Astrocyte (in vitro differentiated cells and primary cell): ENCODE results near the gene STON2. TPM values are rescaled to one million over a fixed set of nuclear protein-coding genes. Genes with fewer than 3 reads are reported as not detected.

Experiments used
- DNase-seq: peaks from one replicate; pipeline ENCODE4 v3.0.0-alpha.2; 2010; ENCODE audit warnings: low read depth
- FAIRE-seq: peaks from 2 replicates; lab custom pipeline; 2011; peaks lifted over from hg19 to GRCh38; lab: Jason Lieb, UNC
- H2AFZ ChIP-seq: 2 replicates; pipeline ENCODE4 v1.6.0; 2012; ENCODE audit warnings: low read depth, low read length, inconsistent platforms
- H3K27ac ChIP-seq: 2 replicates; pipeline ENCODE4 v1.5.1; 2011; ENCODE audit warnings: low read depth, low read length, inconsistent platforms
- H3K27me3 ChIP-seq: 2 replicates; pipeline ENCODE4 v1.6.0; 2011; ENCODE audit warnings: low read length, inconsistent platforms; ENCODE audit not compliant: insufficient read depth
- H3K36me3 ChIP-seq: 2 replicates; pipeline ENCODE4 v1.5.1; 2011; ENCODE audit warnings: low read length, inconsistent platforms; ENCODE audit not compliant: insufficient read depth
- H3K4me1 ChIP-seq: 2 replicates; pipeline ENCODE4 v1.5.1; 2011; ENCODE audit warnings: low read length, inconsistent platforms; ENCODE audit not compliant: insufficient read depth
- H3K4me2 ChIP-seq: 2 replicates; pipeline ENCODE4 v1.6.0; 2012; ENCODE audit warnings: low read length, inconsistent platforms
- H3K4me3 ChIP-seq: 2 replicates; pipeline ENCODE4 v1.5.1; 2011; ENCODE audit warnings: low read depth, mild to moderate bottlenecking, low read length, inconsistent platforms; ENCODE audit not compliant: insufficient read depth
- H3K79me2 ChIP-seq: 2 replicates; pipeline ENCODE4 v1.6.0; 2012; ENCODE audit warnings: mild to moderate bottlenecking, low read length, inconsistent platforms; ENCODE audit not compliant: insufficient read depth
- H3K9ac ChIP-seq: 2 replicates; pipeline ENCODE4 v1.6.0; 2012; ENCODE audit warnings: mild to moderate bottlenecking, low read length, inconsistent platforms
- H3K9me3 ChIP-seq: 2 replicates; pipeline ENCODE4 v1.5.1; 2012; ENCODE audit warnings: low read depth, mild to moderate bottlenecking, low read length, inconsistent platforms; ENCODE audit not compliant: insufficient read depth
- H4K20me1 ChIP-seq: 2 replicates; pipeline ENCODE4 v1.6.0; 2012; ENCODE audit warnings: low read length, inconsistent platforms; ENCODE audit not compliant: insufficient read depth
- H3K27ac Mint-ChIP-seq: one replicate; pipeline ENCODE4 v1.8.0; 2021; ENCODE audit warnings: mild to moderate bottlenecking, mixed read lengths; ENCODE audit not compliant: unreplicated experiment
- H3K27me3 Mint-ChIP-seq: one replicate; pipeline ENCODE4 v1.8.0; 2021; ENCODE audit warnings: low read depth, mixed read lengths; ENCODE audit not compliant: unreplicated experiment
- H3K36me3 Mint-ChIP-seq: one replicate; pipeline ENCODE4 v1.8.0; 2021; ENCODE audit warnings: low read depth, mixed read lengths; ENCODE audit not compliant: unreplicated experiment
- H3K4me1 Mint-ChIP-seq: one replicate; pipeline ENCODE4 v1.8.0; 2021; ENCODE audit warnings: low read depth, mixed read lengths; ENCODE audit not compliant: unreplicated experiment
- H3K4me3 Mint-ChIP-seq: one replicate; pipeline ENCODE4 v1.8.0; 2021; ENCODE audit warnings: mild to moderate bottlenecking, moderate library complexity, mixed read lengths; ENCODE audit not compliant: unreplicated experiment
- H3K9me3 Mint-ChIP-seq: one replicate; pipeline ENCODE4 v1.8.0; 2021; ENCODE audit warnings: mild to moderate bottlenecking, mixed read lengths; ENCODE audit not compliant: unreplicated experiment
- EZH2 ChIP-seq: IDR thresholded peaks from 2 replicates; pipeline ENCODE4 v1.6.1; 2012; ENCODE audit warnings: mild to moderate bottlenecking, low read length, inconsistent platforms; ENCODE audit not compliant: insufficient read depth
- total RNA-seq: library from RNA; stranded (reverse); gene quantifications from 2 replicates; pipeline ENCODE4 v1.2.1, GENCODE V29; 2021
- TF ChIP-seq, protein P1 (sequence below): IDR thresholded peaks from 2 replicates; pipeline ENCODE4 v1.5.1; 2011; ENCODE audit warnings: low read depth, mild to moderate bottlenecking, inconsistent platforms, low read length, moderate library complexity; ENCODE audit not compliant: insufficient read depth

Gene STON2
- total RNA-seq, 1 donor from 2014 or later = 52.9 TPM

DNA sequence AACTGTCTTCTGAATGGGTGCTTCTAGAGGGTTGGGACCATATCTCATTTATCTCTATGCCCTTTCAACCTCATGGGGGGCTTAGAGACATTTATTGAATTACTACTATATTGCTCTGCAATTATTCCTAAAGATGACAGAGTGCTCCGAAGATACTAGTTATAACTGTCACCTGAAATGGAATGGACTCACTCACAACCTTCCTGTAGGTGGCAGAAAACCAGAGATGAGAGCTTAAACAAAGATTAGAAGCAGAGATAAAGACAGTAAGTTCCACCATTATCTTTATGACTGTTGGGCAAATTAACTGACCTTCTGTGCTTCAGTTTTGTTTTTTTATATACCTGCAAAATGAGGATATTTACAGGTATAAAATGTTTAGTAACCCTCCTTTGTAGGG lies 147.8 kb downstream of the STON2 start:
- Mint-ChIP-seq H3K27me3 (no peaks in the 10 kb centered on the region), H3K4me1 (peaks cover 18% of the 10 kb centered on the region), H3K27ac (no peak overlapping the region), H3K9me3 (no peaks in the 10 kb centered on the region), H3K36me3 (peaks cover 3% of the 10 kb centered on the region), H3K4me3 (no peak overlapping the region)
- H3K9ac ChIP-seq = no peak overlapping the region
- FAIRE-seq (no peak), DNase-seq (no peak)
- TF ChIP-seq EZH2 = no peak
- TF ChIP-seq, protein P1, sequence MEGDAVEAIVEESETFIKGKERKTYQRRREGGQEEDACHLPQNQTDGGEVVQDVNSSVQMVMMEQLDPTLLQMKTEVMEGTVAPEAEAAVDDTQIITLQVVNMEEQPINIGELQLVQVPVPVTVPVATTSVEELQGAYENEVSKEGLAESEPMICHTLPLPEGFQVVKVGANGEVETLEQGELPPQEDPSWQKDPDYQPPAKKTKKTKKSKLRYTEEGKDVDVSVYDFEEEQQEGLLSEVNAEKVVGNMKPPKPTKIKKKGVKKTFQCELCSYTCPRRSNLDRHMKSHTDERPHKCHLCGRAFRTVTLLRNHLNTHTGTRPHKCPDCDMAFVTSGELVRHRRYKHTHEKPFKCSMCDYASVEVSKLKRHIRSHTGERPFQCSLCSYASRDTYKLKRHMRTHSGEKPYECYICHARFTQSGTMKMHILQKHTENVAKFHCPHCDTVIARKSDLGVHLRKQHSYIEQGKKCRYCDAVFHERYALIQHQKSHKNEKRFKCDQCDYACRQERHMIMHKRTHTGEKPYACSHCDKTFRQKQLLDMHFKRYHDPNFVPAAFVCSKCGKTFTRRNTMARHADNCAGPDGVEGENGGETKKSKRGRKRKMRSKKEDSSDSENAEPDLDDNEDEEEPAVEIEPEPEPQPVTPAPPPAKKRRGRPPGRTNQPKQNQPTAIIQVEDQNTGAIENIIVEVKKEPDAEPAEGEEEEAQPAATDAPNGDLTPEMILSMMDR = no peak
- H3K4me2 ChIP-seq = no peak overlapping the region
- no peak overlapping the region for H2AFZ ChIP-seq
- H3K79me2 ChIP-seq = no peaks in the 10 kb centered on the region
- no peaks in the 10 kb centered on the region for H4K20me1 ChIP-seq
- no peaks in the 10 kb centered on the region for H3K27me3 ChIP-seq
- no peak overlapping the region for H3K4me3 ChIP-seq
- H3K9me3 ChIP-seq = no peaks in the 10 kb centered on the region
- no peaks in the 10 kb centered on the region for H3K4me1 ChIP-seq
- no peaks in the 10 kb centered on the region for H3K36me3 ChIP-seq
- H3K27ac ChIP-seq = no peak overlapping the region

DNA sequence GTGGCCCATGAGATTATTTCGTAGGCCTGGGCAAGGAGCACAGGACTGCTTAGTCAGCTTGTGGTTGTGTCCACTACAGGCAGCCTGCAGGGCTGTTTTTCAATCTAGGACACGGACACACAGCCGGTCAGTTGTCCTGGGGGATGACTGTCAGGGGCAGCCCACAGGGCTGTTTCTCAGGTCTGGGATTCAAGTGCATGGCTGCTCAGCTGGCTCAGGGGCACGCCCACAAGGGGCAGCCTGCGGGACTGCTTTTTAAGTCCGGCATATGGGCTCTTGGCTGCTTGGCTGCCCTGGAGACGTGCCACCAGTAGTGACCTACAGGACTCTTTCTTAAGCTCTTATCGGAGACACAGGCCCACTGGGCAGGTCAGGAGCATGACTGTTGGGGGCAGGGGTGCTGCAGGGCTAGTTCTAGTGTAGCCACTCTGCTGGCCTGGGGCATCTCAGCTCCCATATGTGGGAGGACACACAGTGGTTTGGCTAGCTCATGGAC lies 152.8 kb downstream of the STON2 start:
- Histone ChIP-seq H3K9ac (no peak overlapping the region), H3K36me3 (no peaks in the 10 kb centered on the region), H3K4me3 (no peak overlapping the region), H3K4me1 (no peaks in the 10 kb centered on the region), H3K79me2 (no peaks in the 10 kb centered on the region), H3K4me2 (no peak overlapping the region), H3K9me3 (no peaks in the 10 kb centered on the region), H3K27ac (no peak overlapping the region), H3K27me3 (no peaks in the 10 kb centered on the region), H2AFZ (no peak overlapping the region), H4K20me1 (no peaks in the 10 kb centered on the region)
- Mint-ChIP-seq H3K9me3 (peaks cover 17% of the 10 kb centered on the region), H3K27ac (no peak overlapping the region), H3K36me3 (peaks cover 3% of the 10 kb centered on the region), H3K4me3 (no peak overlapping the region), H3K4me1 (no peaks in the 10 kb centered on the region), H3K27me3 (no peaks in the 10 kb centered on the region)
- FAIRE-seq (no peak), DNase-seq (no peak)
- TF ChIP-seq EZH2 = no peak
- TF ChIP-seq, protein P1 = no peak

DNA sequence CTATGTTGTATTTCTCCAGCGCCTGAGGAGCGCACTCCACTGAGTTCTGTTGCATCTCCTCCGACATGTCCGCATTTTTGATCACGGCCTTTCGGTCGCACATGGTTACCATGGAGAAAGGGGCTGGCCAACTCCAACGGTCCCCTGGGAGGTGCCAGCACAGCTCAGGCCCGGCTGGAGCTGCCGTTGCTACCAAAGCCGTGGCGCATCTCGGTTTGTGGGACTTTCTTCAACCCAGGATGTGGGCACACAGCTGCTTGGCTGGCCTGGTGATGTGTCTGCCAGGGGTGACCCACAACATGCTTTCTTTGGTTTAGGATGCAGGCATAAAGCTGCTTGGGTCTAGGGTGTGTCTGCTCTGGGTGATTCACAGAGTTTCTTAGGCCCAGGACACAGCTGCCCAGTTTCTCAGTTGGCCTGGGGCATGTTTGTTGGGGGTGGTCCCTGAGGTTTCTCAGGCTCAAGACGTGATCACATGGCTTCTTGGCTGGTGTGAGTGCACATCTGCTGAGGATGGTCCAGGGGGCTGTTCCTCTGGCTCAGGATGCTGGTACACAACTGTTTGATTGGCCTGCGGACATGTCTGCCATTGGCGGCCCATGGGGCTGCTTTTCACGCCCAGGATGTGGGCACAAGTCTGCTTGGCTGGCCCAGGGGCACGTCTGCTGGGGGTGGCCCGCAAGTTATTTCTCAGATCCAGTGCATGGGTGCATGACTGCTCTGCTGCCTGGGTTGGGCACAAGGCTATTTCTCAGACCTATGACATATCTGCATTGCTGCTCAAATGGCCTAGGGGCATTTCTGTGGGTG lies 153.5 kb downstream of the STON2 start:
- Histone ChIP-seq H3K27me3 (no peaks in the 10 kb centered on the region), H3K36me3 (no peaks in the 10 kb centered on the region), H3K27ac (no peak overlapping the region), H3K4me2 (no peak overlapping the region), H3K9me3 (no peaks in the 10 kb centered on the region), H3K79me2 (no peaks in the 10 kb centered on the region), H2AFZ (no peak overlapping the region), H3K4me1 (no peaks in the 10 kb centered on the region), H4K20me1 (no peaks in the 10 kb centered on the region), H3K9ac (no peak overlapping the region), H3K4me3 (no peak overlapping the region)
- H3K4me3 Mint-ChIP-seq = no peak overlapping the region
- no peak for DNase-seq
- H3K36me3 Mint-ChIP-seq = peaks cover 3% of the 10 kb centered on the region
- TF ChIP-seq, protein P1 = no peak
- no peak for TF ChIP-seq EZH2
- no peak for FAIRE-seq
- no peaks in the 10 kb centered on the region for H3K27me3 Mint-ChIP-seq
- peaks cover 17% of the 10 kb centered on the region for H3K9me3 Mint-ChIP-seq
- H3K27ac Mint-ChIP-seq = no peak overlapping the region
- H3K4me1 Mint-ChIP-seq = no peaks in the 10 kb centered on the region
